CD4-positive, alpha-beta memory T cell (primary cell): ENCODE results near the gene CMTM7. TPM values are rescaled to one million over a fixed set of nuclear protein-coding genes. Genes with fewer than 3 reads are reported as not detected.
A peak's percentile ranks its signal among the peaks of the same experiment; 100 is the strongest.

Experiments used
- CTCF ChIA-PET: fragments of 350-600 bp; sonication (Branson Sonifier 250); formaldehyde crosslinking; loops from one replicate; lab custom pipeline; 2021; ENCODE audit warnings: inconsistent platforms; ENCODE audit not compliant: partially characterized antibody; lab: Charles Lee
- POLR2A ChIA-PET: fragments of 350-600 bp; sonication (Branson Sonifier 250); formaldehyde crosslinking; loops from one replicate; lab custom pipeline; 2021; ENCODE audit not compliant: partially characterized antibody; lab: Charles Lee
- DNase-seq, 5 donors: peaks; one replicate each; pipeline versions ENCODE4 v3.0.0 to v3.0.0-alpha.2; 2020 to 2022; ENCODE audit warnings: mixed read lengths in 1 of 5
- H3K27ac ChIP-seq: one replicate; pipeline ENCODE4 v1.7.0; 2013; ENCODE audit warnings: low read depth, low read length
- H3K27me3 ChIP-seq: 2 replicates; pipeline ENCODE4 v1.7.0; 2013; ENCODE audit warnings: mild to moderate bottlenecking, low read length, moderate library complexity; ENCODE audit not compliant: insufficient read depth
- H3K36me3 ChIP-seq: 2 replicates; pipeline ENCODE4 v1.7.0; 2013; ENCODE audit warnings: mild to moderate bottlenecking, low read length, moderate library complexity; ENCODE audit not compliant: insufficient read depth
- H3K4me1 ChIP-seq: 2 replicates; pipeline ENCODE4 v1.7.0; 2013; ENCODE audit warnings: mild to moderate bottlenecking, low read length, moderate library complexity; ENCODE audit not compliant: insufficient read depth
- H3K4me3 ChIP-seq, 2 donors: one replicate each; pipeline ENCODE4 v1.7.0; 2013; ENCODE audit warnings: low read length in 2 of 2, mild to moderate bottlenecking in 1 of 2
- H3K9me3 ChIP-seq, 2 donors: one replicate each; pipeline ENCODE4 v1.7.0; 2013; ENCODE audit warnings: low read length in 2 of 2, control low read depth in 1 of 2; ENCODE audit not compliant: control insufficient read depth in 1 of 2
- H3K27ac Mint-ChIP-seq, 7 donors: one replicate each; pipeline ENCODE4 v1.8.0; 2020 to 2021; ENCODE audit warnings: mixed read lengths in 7 of 7, mild to moderate bottlenecking in 6 of 7, inconsistent platforms in 3 of 7, moderate library complexity in 3 of 7
- H3K27me3 Mint-ChIP-seq, 2 donors: one replicate each; pipeline ENCODE4 v1.8.0; 2020 to 2021; ENCODE audit warnings: mixed read lengths in 2 of 2
- H3K36me3 Mint-ChIP-seq, 2 donors: one replicate each; pipeline ENCODE4 v1.8.0; 2020 to 2021; ENCODE audit warnings: mixed read lengths in 2 of 2, inconsistent platforms in 1 of 2, mild to moderate bottlenecking in 1 of 2
- H3K4me1 Mint-ChIP-seq, 4 donors: one replicate each; pipeline ENCODE4 v1.8.0; 2020 to 2021; ENCODE audit warnings: mixed read lengths in 4 of 4, mild to moderate bottlenecking in 1 of 4
- H3K4me3 Mint-ChIP-seq, 8 donors: one replicate each; pipeline ENCODE4 v1.8.0; 2020 to 2021; ENCODE audit warnings: mixed read lengths in 8 of 8, mild to moderate bottlenecking in 7 of 8, moderate library complexity in 6 of 8, inconsistent platforms in 3 of 8
- H3K9me3 Mint-ChIP-seq, 8 donors: one replicate each; pipeline ENCODE4 v1.8.0; 2020 to 2021; ENCODE audit warnings: mixed read lengths in 8 of 8, mild to moderate bottlenecking in 5 of 8, inconsistent platforms in 3 of 8, moderate library complexity in 1 of 8
- intact Hi-C: fragments of 100-400 bp; cut with micrococcal nuclease; formaldehyde crosslinking; loops from one replicate; pipeline ENCODE4 v1.15.1; 2023
- polyA plus RNA-seq, 2 donors: library from polyadenylated mRNA; unstranded; fragments of 300-500 nt; fragmentation: Illumina TruSeq; gene quantifications; one replicate each; pipeline ENCODE4 v1.2.3, GENCODE V29; 2021
- total RNA-seq, 2 experiments: library from RNA; stranded (reverse); gene quantifications; one replicate each; pipeline ENCODE4 v1.2.3, GENCODE V29; 2021

CMTM7 gene
- total and polyA plus RNA-seq, 4 experiments from 2014 or later: 44.2 to 137 (median 65.7) TPM

GRCh38 chr3:32401556-32402081, 10.0 kb downstream of the CMTM7 start:
- Mint-ChIP-seq H3K27ac (peak overlapping the region; percentile 95 to 100 (median 99)), H3K4me3 (peak overlapping the region; percentile 87 to 95 (median 94)), H3K4me1 (peaks cover 53 to 84% (median 69%) of the 10 kb centered on the region in 4 donors), H3K27me3 (no peaks in the 10 kb centered on the region), H3K36me3 (peaks cover 17 to 20% of the 10 kb centered on the region in 2 donors), H3K9me3 (no peaks in the 10 kb centered on the region)
- ChIA-PET POLR2A (interaction anchor here (0.9 to 2.6 kb wide), 14 partner anchors 10 to 68 kb away, joined by 3 to 14 read pairs (median 7); partner anchors contain the start of gene CMTM7), CTCF (interaction anchor here (1.2 to 12.3 kb wide), 12 partner anchors 10 to 225 kb away, joined by 3 to 208 read pairs (median 8); partner anchors contain the start of gene CMTM7)
- Histone ChIP-seq H3K4me1 (peaks cover 72% of the 10 kb centered on the region), H3K36me3 (no peaks in the 10 kb centered on the region), H3K4me3 (peak overlapping the region; percentile 61 to 68), H3K27me3 (no peaks in the 10 kb centered on the region), H3K27ac (peak overlapping the region; percentile 84), H3K9me3 (no peaks in the 10 kb centered on the region)
- intact Hi-C loops: loop anchor here (1.0 to 2.0 kb wide), 3 partner anchors 9 to 59 kb away; no protein-coding TSS in a partner anchor
- DNase-seq: peak; percentile 60 to 75 (median 67)

DNA sequence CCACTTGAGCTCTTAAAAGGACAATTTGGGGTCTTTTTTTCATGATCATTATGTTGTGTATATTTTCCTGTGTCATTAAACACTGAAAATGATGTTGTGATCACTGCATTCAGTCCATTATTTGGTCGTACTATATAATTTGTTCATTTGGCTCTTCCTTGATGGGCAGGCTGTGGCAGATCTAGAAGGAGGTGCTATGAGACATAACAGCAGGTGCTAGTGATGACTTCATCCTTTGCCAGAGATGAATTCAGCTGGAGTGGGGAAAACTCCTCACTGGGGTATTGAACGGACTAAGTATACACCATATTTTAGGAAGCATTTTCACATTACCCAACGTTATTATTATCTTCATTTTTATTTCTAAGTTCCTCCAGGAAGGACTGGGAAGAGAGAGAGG, 12.0 kb downstream of the CMTM7 start:
- H3K9me3 Mint-ChIP-seq: no peaks in the 10 kb centered on the region
- H3K9me3 ChIP-seq: no peaks in the 10 kb centered on the region
- H3K27ac Mint-ChIP-seq: peak overlapping the region in 6 of 7 donors; percentile 85 to 95 (median 91)
- ChIA-PET CTCF (interaction anchor here (2.0 to 5.9 kb wide), 2 partner anchors 12 to 64 kb away, joined by 8 to 28 read pairs; no protein-coding TSS in a partner anchor), POLR2A (interaction anchor here (1.0 to 2.4 kb wide), 3 partner anchors 11 to 57 kb away, joined by 3 to 14 read pairs (median 6); no protein-coding TSS in a partner anchor)
- H3K27ac ChIP-seq: peak overlapping the region; percentile 24
- H3K4me3 Mint-ChIP-seq: peak overlapping the region in 3 of 8 donors; percentile 41 to 94 (median 83)
- H3K27me3 ChIP-seq: no peaks in the 10 kb centered on the region
- DNase-seq: no peak
- no peak overlapping the region for H3K4me3 ChIP-seq
- H3K4me1 ChIP-seq: peaks cover 69% of the 10 kb centered on the region
- H3K4me1 Mint-ChIP-seq: peaks cover 51 to 87% (median 71%) of the 10 kb centered on the region in 4 donors
- H3K27me3 Mint-ChIP-seq: no peaks in the 10 kb centered on the region
- no peaks in the 10 kb centered on the region for H3K36me3 ChIP-seq
- intact Hi-C loops: loop anchor here (1.0 kb wide), 1 partner anchor 11 kb away; no protein-coding TSS in a partner anchor
- peaks cover 17 to 25% of the 10 kb centered on the region in 2 donors for H3K36me3 Mint-ChIP-seq

DNA sequence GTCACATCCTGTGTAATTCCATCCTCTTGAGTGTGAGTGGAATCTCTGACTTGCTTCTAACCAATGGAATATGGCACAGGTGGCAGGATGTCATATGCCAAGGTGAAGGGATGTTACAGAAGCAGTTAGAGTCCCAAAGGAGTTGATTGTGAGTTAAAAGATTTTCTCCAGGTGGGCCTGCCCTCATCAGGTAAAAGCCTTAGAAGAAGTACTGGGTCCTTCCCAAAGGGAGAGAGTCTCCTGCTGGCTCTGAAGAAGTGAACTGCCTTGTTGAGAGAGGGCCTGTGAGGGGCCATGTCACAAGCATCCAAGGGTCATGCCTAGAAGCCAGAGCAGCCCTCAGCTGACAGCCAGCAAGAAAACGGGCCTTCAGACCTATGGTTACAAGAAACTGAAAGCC, 13.1 kb downstream of the CMTM7 start:
- no peaks in the 10 kb centered on the region for H3K27me3 ChIP-seq
- no peak overlapping the region for H3K27ac ChIP-seq
- Mint-ChIP-seq H3K4me1 (peaks cover 49 to 84% (median 69%) of the 10 kb centered on the region in 4 donors), H3K9me3 (no peaks in the 10 kb centered on the region), H3K27ac (peak overlapping the region in 6 of 7 donors; percentile 41 to 95 (median 52)), H3K36me3 (peaks cover 17 to 28% of the 10 kb centered on the region in 2 donors), H3K4me3 (peak overlapping the region in 2 of 8 donors; percentile 22 to 35), H3K27me3 (no peaks in the 10 kb centered on the region)
- H3K36me3 ChIP-seq: no peaks in the 10 kb centered on the region
- H3K4me3 ChIP-seq: no peak overlapping the region
- peaks cover 62% of the 10 kb centered on the region for H3K4me1 ChIP-seq
- H3K9me3 ChIP-seq: no peaks in the 10 kb centered on the region
- intact Hi-C loops: no loop called here
- peak in 1 of 5 donors; percentile 4 for DNase-seq
- CTCF ChIA-PET: interaction anchor here (1.0 to 5.9 kb wide), 3 partner anchors 10 to 64 kb away, joined by 3 to 28 read pairs (median 4); no protein-coding TSS in a partner anchor
- POLR2A ChIA-PET: interaction anchor here (1.2 to 2.3 kb wide), 3 partner anchors 10 to 33 kb away, joined by 3 to 10 read pairs (median 4); partner anchors contain the start of gene CMTM7

DNA sequence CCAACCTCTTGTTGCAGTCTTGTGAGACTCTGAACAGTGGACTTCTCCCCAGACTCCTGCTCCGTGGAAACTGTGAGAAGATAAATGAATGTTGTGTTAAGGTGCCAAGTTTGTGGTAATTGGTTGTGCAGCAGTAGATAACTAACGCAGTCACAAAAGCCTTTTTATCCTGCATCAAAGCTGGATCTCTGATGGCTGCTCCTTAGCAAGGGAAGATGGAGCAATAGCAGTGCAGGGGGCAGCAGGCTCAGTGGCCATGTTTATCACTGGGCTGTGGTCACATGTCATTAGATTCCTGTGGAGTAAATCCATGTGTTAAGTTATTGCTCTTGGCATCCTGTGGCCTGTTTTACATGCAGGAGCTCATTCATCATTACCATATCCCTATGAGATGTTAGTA, 13.5 kb downstream of the CMTM7 start:
- Mint-ChIP-seq H3K36me3 (peaks cover 17 to 28% of the 10 kb centered on the region in 2 donors), H3K4me1 (peaks cover 53 to 88% (median 73%) of the 10 kb centered on the region in 4 donors), H3K9me3 (no peaks in the 10 kb centered on the region), H3K27ac (peak overlapping the region in 5 of 7 donors; percentile 17 to 41 (median 31)), H3K27me3 (no peaks in the 10 kb centered on the region), H3K4me3 (no peak overlapping the region)
- no peak overlapping the region for H3K4me3 ChIP-seq
- H3K36me3 ChIP-seq: no peaks in the 10 kb centered on the region
- H3K9me3 ChIP-seq: no peaks in the 10 kb centered on the region
- intact Hi-C loops: no loop called here
- H3K4me1 ChIP-seq: peaks cover 62% of the 10 kb centered on the region
- CTCF ChIA-PET: interaction anchor here (1.0 to 5.9 kb wide), 3 partner anchors 9 to 64 kb away, joined by 3 to 28 read pairs (median 4); no protein-coding TSS in a partner anchor
- POLR2A ChIA-PET: interaction anchor here (0.9 to 2.3 kb wide), 3 partner anchors 9 to 55 kb away, joined by 3 to 10 read pairs (median 4); partner anchors contain the start of gene CMTM7
- no peaks in the 10 kb centered on the region for H3K27me3 ChIP-seq
- no peak overlapping the region for H3K27ac ChIP-seq
- no peak for DNase-seq

- DNase-seq: no peak
- no peaks in the 10 kb centered on the region for H3K27me3 Mint-ChIP-seq
- H3K4me3 ChIP-seq: no peak overlapping the region
- peaks cover 17 to 28% of the 10 kb centered on the region in 2 donors for H3K36me3 Mint-ChIP-seq
- H3K4me1 ChIP-seq: peaks cover 63% of the 10 kb centered on the region
- intact Hi-C loops: no loop called here
- no peaks in the 10 kb centered on the region for H3K9me3 Mint-ChIP-seq
- H3K27ac Mint-ChIP-seq: peak overlapping the region in 2 of 7 donors; percentile 17 to 31
- CTCF ChIA-PET: interaction anchor here (1.0 to 5.9 kb wide), 3 partner anchors 31 to 63 kb away, joined by 3 to 28 read pairs (median 4); no protein-coding TSS in a partner anchor
- POLR2A ChIA-PET: interaction anchor here (0.9 to 2.3 kb wide), 4 partner anchors 9 to 54 kb away, joined by 3 to 10 read pairs (median 4); partner anchors contain the start of gene CMTM7
- no peaks in the 10 kb centered on the region for H3K9me3 ChIP-seq
- no peak overlapping the region for H3K4me3 Mint-ChIP-seq
- no peak overlapping the region for H3K27ac ChIP-seq
- no peaks in the 10 kb centered on the region for H3K27me3 ChIP-seq
- H3K36me3 ChIP-seq: no peaks in the 10 kb centered on the region
- peaks cover 49 to 82% (median 71%) of the 10 kb centered on the region in 4 donors for H3K4me1 Mint-ChIP-seq
Observed at GRCh38 chr3:32405711-32406323, 14.2 kb downstream of the CMTM7 start.

GRCh38 chr3:32406486-32407408, 15.1 kb downstream of the CMTM7 start:
- H3K36me3 ChIP-seq: no peaks in the 10 kb centered on the region
- peaks cover 58% of the 10 kb centered on the region for H3K4me1 ChIP-seq
- Mint-ChIP-seq H3K27ac (peak overlapping the region in 3 of 7 donors; percentile 52 to 82 (median 68)), H3K36me3 (peaks cover 20 to 30% of the 10 kb centered on the region in 2 donors), H3K9me3 (no peaks in the 10 kb centered on the region), H3K27me3 (no peaks in the 10 kb centered on the region), H3K4me1 (peaks cover 49 to 83% (median 67%) of the 10 kb centered on the region in 4 donors), H3K4me3 (peak overlapping the region in 1 of 8 donors; percentile 12)
- peak in 1 of 5 donors; percentile 24 for DNase-seq
- CTCF ChIA-PET: interaction anchor here (1.7 to 5.9 kb wide), 2 partner anchors 32 to 61 kb away, joined by 4 to 28 read pairs; no protein-coding TSS in a partner anchor
- H3K4me3 ChIP-seq: no peak overlapping the region
- H3K27me3 ChIP-seq: no peaks in the 10 kb centered on the region
- H3K9me3 ChIP-seq: no peaks in the 10 kb centered on the region
- H3K27ac ChIP-seq: no peak overlapping the region
- intact Hi-C loops: no loop called here
- POLR2A ChIA-PET: interaction anchor here (1.1 to 2.3 kb wide), 2 partner anchors 16 to 17 kb away, joined by 3 to 10 read pairs; partner anchors contain the start of gene CMTM7
